Stomach (tissue), 4 donors: ENCODE measurements around the gene MYZAP.

Experiments used
- POLR2A ChIP-seq, 4 donors: fragments of 450-650 bp; IDR thresholded peaks; one replicate each; pipeline ENCODE4 v1.6.1; 2016; ENCODE audit warnings: antibody characterized with exemption in 4 of 4, control low read depth in 2 of 4, mild to moderate bottlenecking in 1 of 4, moderate library complexity in 1 of 4
- TF ChIP-seq, protein P1 (sequence below), 7 experiments: fragments of 450-650 bp in 4 of 7; fragments of 200-600 bp in 3 of 7; sonication (generic) in 3 of 7; IDR thresholded peaks; one replicate each; pipeline ENCODE4 v1.5.1; 2016 to 2019; ENCODE audit warnings: antibody characterized with exemption in 7 of 7, control low read depth in 2 of 7, mild to moderate bottlenecking in 1 of 7

GRCh38 chr15:57557267-57557666 is 34.4 kb upstream of the MYZAP start:
- no peak for TF ChIP-seq POLR2A (IDR thresholded peaks at IDR 0.05)
- TF ChIP-seq, protein P1, sequence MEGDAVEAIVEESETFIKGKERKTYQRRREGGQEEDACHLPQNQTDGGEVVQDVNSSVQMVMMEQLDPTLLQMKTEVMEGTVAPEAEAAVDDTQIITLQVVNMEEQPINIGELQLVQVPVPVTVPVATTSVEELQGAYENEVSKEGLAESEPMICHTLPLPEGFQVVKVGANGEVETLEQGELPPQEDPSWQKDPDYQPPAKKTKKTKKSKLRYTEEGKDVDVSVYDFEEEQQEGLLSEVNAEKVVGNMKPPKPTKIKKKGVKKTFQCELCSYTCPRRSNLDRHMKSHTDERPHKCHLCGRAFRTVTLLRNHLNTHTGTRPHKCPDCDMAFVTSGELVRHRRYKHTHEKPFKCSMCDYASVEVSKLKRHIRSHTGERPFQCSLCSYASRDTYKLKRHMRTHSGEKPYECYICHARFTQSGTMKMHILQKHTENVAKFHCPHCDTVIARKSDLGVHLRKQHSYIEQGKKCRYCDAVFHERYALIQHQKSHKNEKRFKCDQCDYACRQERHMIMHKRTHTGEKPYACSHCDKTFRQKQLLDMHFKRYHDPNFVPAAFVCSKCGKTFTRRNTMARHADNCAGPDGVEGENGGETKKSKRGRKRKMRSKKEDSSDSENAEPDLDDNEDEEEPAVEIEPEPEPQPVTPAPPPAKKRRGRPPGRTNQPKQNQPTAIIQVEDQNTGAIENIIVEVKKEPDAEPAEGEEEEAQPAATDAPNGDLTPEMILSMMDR (IDR thresholded peaks at IDR 0.05) = no peak
